K562 (cell line): ENCODE measurements around the gene C3orf80. TPM values are rescaled to one million over a fixed set of nuclear protein-coding genes. Genes with fewer than 3 reads are reported as not detected.

Experiments
- ATAC-seq: fragments of 200-7000 bp; cut with Tn5 transposase; 3 replicates; pipeline ENCODE4 v1.9.1; 2020; ENCODE audit warnings: moderate library complexity
- Bru-seq: library from RNA; stranded (reverse); fragments of 400-500 nt; gene quantifications from one replicate; lab custom pipeline; 2021; lab: Mats Ljungman, UMichigan
- BruChase-seq, 2 experiments: library from RNA; stranded (reverse); fragments of 400-500 nt; gene quantifications; one replicate each; lab custom pipeline; 2021; lab: Mats Ljungman, UMichigan
- BruUV-seq: library from RNA; stranded (reverse); fragments of 400-500 nt; replicated peaks from 2 replicates; lab custom pipeline; 2021; lab: Mats Ljungman, UMichigan
- CTCF ChIA-PET: fragments of 300-600 bp; formaldehyde crosslinking; extraction: SDS; loops from one replicate; lab custom pipeline; 2021; ENCODE audit warnings: low intra/inter-chr PET ratio; lab: Yijun Ruan, JAX
- POLR2A ChIA-PET: fragments of 300-600, 350-650 bp; sonication (Branson Sonifier 250); formaldehyde crosslinking; extraction: SDS; loops from one replicate; lab custom pipeline; 2021; ENCODE audit warnings: antibody characterized with exemption, inconsistent platforms; lab: Yijun Ruan, JAX
- DNase-seq, 4 experiments: peaks; one replicate each; pipeline versions ENCODE4 v3.0.0 to v3.0.0-alpha.2; 2011 to 2018; ENCODE audit warnings: low spot score in 3 of 4, mixed read lengths in 3 of 4; ENCODE audit errors: extremely low read depth in 1 of 4
- FAIRE-seq: peaks from 2 replicates; lab custom pipeline; 2011; peaks lifted over from hg19 to GRCh38; lab: Jason Lieb, UNC
- H2AFZ ChIP-seq: 2 replicates; pipeline ENCODE4 v1.6.0; 2011; ENCODE audit warnings: low read depth, low read length, control low read depth, inconsistent platforms
- H3K27ac ChIP-seq: fragments of 200-600 bp; 3 replicates; pipeline ENCODE4 v1.8.0; 2011; ENCODE audit warnings: low read depth, mild to moderate bottlenecking, control low read depth, inconsistent platforms, low read length, moderate library complexity, mixed read lengths; ENCODE audit errors: extremely low read depth
- H3K27me3 ChIP-seq, 2 experiments: fragments of 300-600 bp in 1 of 2; 2 replicates in 1 of 2; 3 replicates in 1 of 2; pipeline versions ENCODE4 v1.6.0 to v1.8.0; 2011; ENCODE audit warnings: inconsistent platforms in 2 of 2, low read length in 2 of 2, mild to moderate bottlenecking in 1 of 2, mixed read lengths in 1 of 2, moderate library complexity in 1 of 2; ENCODE audit not compliant: control insufficient read depth in 2 of 2, insufficient read depth in 2 of 2
- H3K36me3 ChIP-seq: fragments of 300-600 bp; 3 replicates; pipeline ENCODE4 v1.8.0; 2011; ENCODE audit warnings: mild to moderate bottlenecking, low read length, inconsistent platforms; ENCODE audit not compliant: control insufficient read depth, insufficient read depth
- H3K4me1 ChIP-seq, 2 experiments: fragments of 200-600 bp in 1 of 2; replicated peaks in 1 of 2; 2 replicates in 1 of 2; 3 replicates in 1 of 2; pipeline versions ENCODE4 v1.5.1 to v1.8.0; 2011; ENCODE audit warnings: inconsistent platforms in 2 of 2, low read length in 2 of 2, mild to moderate bottlenecking in 1 of 2, mixed read lengths in 1 of 2, moderate library complexity in 1 of 2; ENCODE audit not compliant: control insufficient read depth in 2 of 2, insufficient read depth in 2 of 2
- H3K4me2 ChIP-seq: 2 replicates; pipeline ENCODE4 v1.6.1; 2011; ENCODE audit warnings: low read length, control low read depth, inconsistent platforms, mixed read lengths; ENCODE audit not compliant: insufficient read depth
- H3K4me3 ChIP-seq: fragments of 200-600 bp; sonication (generic), shearing (Covaris generic); 2 replicates; pipeline ENCODE4 v1.5.1; 2016; ENCODE audit warnings: control low read depth, inconsistent platforms
- H3K79me2 ChIP-seq: fragments of 200-600 bp; 3 replicates; pipeline ENCODE4 v1.8.0; 2011; ENCODE audit warnings: low read length, inconsistent platforms; ENCODE audit not compliant: control insufficient read depth, insufficient read depth
- H3K9ac ChIP-seq, 2 experiments: 2 replicates each; pipeline versions ENCODE4 v1.6.0 to v1.6.1; 2011; ENCODE audit warnings: low read depth in 2 of 2, low read length in 2 of 2, control low read depth in 1 of 2, inconsistent platforms in 1 of 2, mild to moderate bottlenecking in 1 of 2, mixed read lengths in 1 of 2; ENCODE audit not compliant: insufficient read depth in 1 of 2
- H3K9me1 ChIP-seq: one replicate; pipeline ENCODE4 v1.6.0; 2011; ENCODE audit warnings: inconsistent platforms, mild to moderate bottlenecking, low read length, moderate library complexity; ENCODE audit not compliant: control insufficient read depth, insufficient read depth
- H3K9me3 ChIP-seq: replicated peaks from 2 replicates; pipeline ENCODE4 v1.5.1; 2011; ENCODE audit warnings: low read depth, low read length, inconsistent platforms; ENCODE audit not compliant: control insufficient read depth, insufficient read depth
- H4K20me1 ChIP-seq: replicated peaks from 2 replicates; pipeline ENCODE4 v1.6.1; 2011; ENCODE audit warnings: low read length, inconsistent platforms, mixed read lengths; ENCODE audit not compliant: control insufficient read depth, insufficient read depth
- ATF1 ChIP-seq, 2 experiments: fragments of 450-650 bp in 1 of 2; IDR thresholded peaks; 2 replicates each; pipeline ENCODE4 v1.6.1; 2016; ENCODE audit warnings: missing compliant biosample characterization in 1 of 2, missing genetic modification characterization in 1 of 2
- E2F1 ChIP-seq: sonication (generic); formaldehyde crosslinking; IDR thresholded peaks from 2 replicates; pipeline ENCODE4 v1.8.1; 2023; ENCODE audit warnings: mild to moderate bottlenecking, missing genetic modification reagents, moderate library complexity
- FOXK1 ChIP-seq: sonication (generic); formaldehyde crosslinking; IDR thresholded peaks from 2 replicates; pipeline ENCODE4 v1.8.0; 2022; ENCODE audit warnings: missing genetic modification reagents, mild to moderate bottlenecking, borderline replicate concordance
- MTA3 ChIP-seq: fragments of 450-650 bp; formaldehyde crosslinking; IDR thresholded peaks from 2 replicates; pipeline ENCODE4 v1.6.1; 2017; ENCODE audit warnings: mild to moderate bottlenecking, borderline replicate concordance
- NFXL1 ChIP-seq: fragments of 450-650 bp; formaldehyde crosslinking; IDR thresholded peaks from 2 replicates; pipeline ENCODE4 v1.4.0; 2021; ENCODE audit warnings: mild to moderate bottlenecking
- POLR2G ChIP-seq: fragments of 200-400 bp; formaldehyde crosslinking; IDR thresholded peaks from 2 replicates; pipeline ENCODE4 v1.6.1; 2017; ENCODE audit warnings: low read depth, mild to moderate bottlenecking, antibody characterized with exemption, low read length, moderate library complexity
- ZNF384 ChIP-seq: IDR thresholded peaks from 2 replicates; pipeline ENCODE4 v1.6.1; 2012; ENCODE audit warnings: low read depth, low read length, improper control_type of control experiment
- ZNF583 ChIP-seq: fragments of 250-450 bp; sonication (Bioruptor Pico); IDR thresholded peaks from 2 replicates; pipeline ENCODE4 v1.4.0; 2020
- WGBS: fragments of 100-300 bp; shearing (Covaris generic); methylation state at CpG from one replicate; pipeline ENCODE4 v1.1.6; 2016; ENCODE audit warnings: low coverage, mixed read lengths; ENCODE audit not compliant: insufficient coverage; ENCODE audit errors: missing lambda C conversion rate; 5-methylcytosine and 5-hydroxymethylcytosine counted together
- in situ Hi-C: fragments of 300-500 bp; cut with MboI; formaldehyde crosslinking; loops from 4 replicates; pipeline ENCODE4 v1.15.0; 2018; ENCODE audit warnings: inconsistent platforms, mixed read lengths
- intact Hi-C: fragments of 100-400 bp; cut with micrococcal nuclease; formaldehyde crosslinking; loops from 2 replicates; pipeline ENCODE4 v1.14.2; 2022
- long read RNA-seq, 3 experiments: library from polyadenylated mRNA in 2 of 3; library from RNA in 1 of 3; unstranded in 2 of 3; stranded (forward) in 1 of 3; transcript quantifications; one replicate each; pipeline ENCODE4 v2.0.0, GENCODE V29; 2019 to 2022
- polyA minus RNA-seq, 3 experiments: library from RNA; depleted of rRNA, polyadenylated mRNA; stranded (reverse); fragments of >200 nt; gene quantifications; 2 replicates each; pipeline ENCODE4 v1.2.3, GENCODE V29; 2011
- polyA plus RNA-seq, 8 experiments: library from polyadenylated mRNA; depleted of rRNA in 4 of 8; stranded (reverse) in 5 of 8; unstranded in 3 of 8; fragments of >200 nt; fragmentation: Nextera tagmentation in 2 of 8; fragmentation: Illumina TruSeq in 1 of 8; extraction: Ambion mirVana in 2 of 8; extraction: Trizol in 1 of 8; gene quantifications; 2 replicates each; pipeline versions ENCODE4 v1.2.1 to v1.2.3, GENCODE V29; 2011 to 2014; ENCODE audit warnings: inconsistent platforms in 1 of 8, missing spikeins in 1 of 8
- total RNA-seq, 7 experiments: library from RNA; depleted of rRNA in 6 of 7; stranded (reverse); fragments of >200 nt in 6 of 7; fragmentation: Illumina TruSeq in 2 of 7; extraction: Trizol in 2 of 7; gene quantifications; 2 replicates each; pipeline versions ENCODE4 v1.2.1 to v1.2.3, GENCODE V29; 2011 to 2021; ENCODE audit warnings: low replicate concordance in 1 of 7
- TF ChIP-seq, protein P1 (sequence below): sonication (generic); formaldehyde crosslinking; IDR thresholded peaks from 2 replicates; pipeline ENCODE4 v1.8.1; 2022; ENCODE audit warnings: missing genetic modification reagents
- TF ChIP-seq, protein P2 (sequence below): sonication (generic); formaldehyde crosslinking; IDR thresholded peaks from 2 replicates; pipeline ENCODE4 v1.8.1; 2023; ENCODE audit warnings: mild to moderate bottlenecking, missing genetic modification reagents

Gene C3orf80
- 0.09 TPM in 1 of 2 replicates, not detected in the other for total RNA-seq (2011; cell fraction: chromatin; rRNA removed; ENCODE audit: low replicate concordance)
- total RNA-seq (2011; cell fraction: nucleolus; rRNA removed), result 0.26 TPM in 1 of 2 replicates, not detected in the other
- total RNA-seq (2011; cell fraction: nucleoplasm; rRNA removed), result 0.15 TPM in 1 of 2 replicates, not detected in the other
- total RNA-seq (2014; rRNA removed) (0.14 and 0.33 TPM in 2 replicates), total RNA-seq (2014; rRNA removed; fragmentation: Illumina TruSeq; extraction: Trizol) (0.07 and 0.13 TPM in 2 replicates), total RNA-seq (2015; rRNA removed; fragmentation: Illumina TruSeq; extraction: Trizol) (0.08 and 0.11 TPM in 2 replicates), total RNA-seq (2021) (0.60 and 0.75 TPM in 2 replicates), polyA plus RNA-seq (2011; rRNA removed) (0.07 and 0.16 TPM in 2 replicates), polyA plus RNA-seq (2014; fragmentation: Illumina TruSeq; extraction: Trizol) (0.06 and 0.18 TPM in 2 replicates), polyA plus RNA-seq (2014; fragmentation: Nextera tagmentation; extraction: Ambion mirVana) (under 1 TPM; 0.03 to 0.04 TPM), polyA plus RNA-seq (2014; rRNA removed) (0.16 and 0.31 TPM in 2 replicates), polyA minus RNA-seq (2011; rRNA and poly(A)+ RNA removed) (0.06 TPM in 1 of 2 replicates, not detected in the other), Bru-seq, nascent RNA (percentile 31 among the genes with signal in this experiment), BruChase-seq, experiment 1, labeled RNA remaining after a 2-hour chase (percentile 38 among the genes with signal in this experiment), BruChase-seq, experiment 2, labeled RNA remaining after a 6-hour chase (percentile 38 among the genes with signal in this experiment)
- 0.06 and 0.10 TPM in 2 replicates for polyA plus RNA-seq (2011; cell fraction: cytosol; rRNA removed)
- 0.10 and 0.14 TPM in 2 replicates for polyA plus RNA-seq (2011; cell fraction: nucleus; rRNA removed)
- 0.20 and 0.71 TPM in 2 replicates for polyA plus RNA-seq (2012)
- not detected in 2 replicates for polyA minus RNA-seq (2011; cell fraction: cytosol; rRNA and poly(A)+ RNA removed)
- polyA minus RNA-seq (2011; cell fraction: nucleus; rRNA and poly(A)+ RNA removed), result 0.22 and 0.27 TPM in 2 replicates
- long read RNA-seq, experiment 1, partial matches to known transcripts, result 0 of 3 reads
- long read RNA-seq, experiment 1, other reads (novel, unspliced or antisense), result 0 of 3 reads
- long read RNA-seq, experiment 2, result 0 reads
- long read RNA-seq, experiment 3, result 0 reads

- intact Hi-C loops (loop anchor here (5.0 kb wide), 1 partner anchor 177 kb away; no protein-coding TSS in a partner anchor), in situ Hi-C loops (no loop called here)
- peak within 1 kb of the TSS; percentile 31 to 90; a peak in 3 of 4 replicates for H3K9ac ChIP-seq
- H3K4me1 ChIP-seq, result peaks cover 0 to 21% of the 10 kb centered on the region in 2 experiments; a peak in 2 of 5 replicates
- H3K9me3 ChIP-seq, result no peaks in the 10 kb centered on the region
- peak within 1 kb of the TSS; percentile 87 for H2AFZ ChIP-seq
- no TSS peak for BruUV-seq
- 1% methylated on average over 44 of the region's 104 CpGs for WGBS
- CTCF ChIA-PET, result no interaction called here
- ATAC-seq (peak; percentile 96), FAIRE-seq (no peak), DNase-seq (peak; percentile 56 to 74 (median 64))
- POLR2A ChIA-PET, result interaction anchor here (0.6 to 1.3 kb wide), 2 partner anchors 9 to 27 kb away, joined by 3 to 4 read pairs; no protein-coding TSS in a partner anchor
- H3K27me3 ChIP-seq, result peaks cover 8 to 29% of the 10 kb centered on the region in 2 experiments
- H4K20me1 ChIP-seq, result no peaks in the 10 kb centered on the region
- no peaks in the 10 kb centered on the region for H3K79me2 ChIP-seq
- H3K9me1 ChIP-seq, result no peaks in the 10 kb centered on the region
- H3K4me2 ChIP-seq, result peak within 1 kb of the TSS; percentile 81
- no peak within 1 kb of the TSS for H3K27ac ChIP-seq
- peak within 1 kb of the TSS; percentile 51 for H3K4me3 ChIP-seq
- H3K36me3 ChIP-seq, result no peaks in the 10 kb centered on the region
- TF ChIP-seq ZNF583 (CRISPR knock-in tag) (no peak), MTA3 (peak; percentile 80; the same call in 1 of the 2 replicates), NFXL1 (CRISPR knock-in tag) (no peak), FOXK1 (no peak), ZNF384 (no peak), ATF1 (CRISPR knock-in tag; IDR thresholded peaks at IDR 0.05) (no peak), ATF1 (tag; IDR thresholded peaks at IDR 0.05) (peak; percentile 58), POLR2G (peak; percentile 82), E2F1 (CRISPR knock-in tag) (peak; percentile 63; the same call in 1 of the 2 replicates)
- TF ChIP-seq, protein P1, sequence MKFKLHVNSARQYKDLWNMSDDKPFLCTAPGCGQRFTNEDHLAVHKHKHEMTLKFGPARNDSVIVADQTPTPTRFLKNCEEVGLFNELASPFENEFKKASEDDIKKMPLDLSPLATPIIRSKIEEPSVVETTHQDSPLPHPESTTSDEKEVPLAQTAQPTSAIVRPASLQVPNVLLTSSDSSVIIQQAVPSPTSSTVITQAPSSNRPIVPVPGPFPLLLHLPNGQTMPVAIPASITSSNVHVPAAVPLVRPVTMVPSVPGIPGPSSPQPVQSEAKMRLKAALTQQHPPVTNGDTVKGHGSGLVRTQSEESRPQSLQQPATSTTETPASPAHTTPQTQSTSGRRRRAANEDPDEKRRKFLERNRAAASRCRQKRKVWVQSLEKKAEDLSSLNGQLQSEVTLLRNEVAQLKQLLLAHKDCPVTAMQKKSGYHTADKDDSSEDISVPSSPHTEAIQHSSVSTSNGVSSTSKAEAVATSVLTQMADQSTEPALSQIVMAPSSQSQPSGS (CRISPR knock-in tag), result no peak
- TF ChIP-seq, protein P2, sequence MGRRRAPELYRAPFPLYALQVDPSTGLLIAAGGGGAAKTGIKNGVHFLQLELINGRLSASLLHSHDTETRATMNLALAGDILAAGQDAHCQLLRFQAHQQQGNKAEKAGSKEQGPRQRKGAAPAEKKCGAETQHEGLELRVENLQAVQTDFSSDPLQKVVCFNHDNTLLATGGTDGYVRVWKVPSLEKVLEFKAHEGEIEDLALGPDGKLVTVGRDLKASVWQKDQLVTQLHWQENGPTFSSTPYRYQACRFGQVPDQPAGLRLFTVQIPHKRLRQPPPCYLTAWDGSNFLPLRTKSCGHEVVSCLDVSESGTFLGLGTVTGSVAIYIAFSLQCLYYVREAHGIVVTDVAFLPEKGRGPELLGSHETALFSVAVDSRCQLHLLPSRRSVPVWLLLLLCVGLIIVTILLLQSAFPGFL (CRISPR knock-in tag), result no peak
Measured at GRCh38 chr3:160225176-160226025, at the start of gene C3orf80. Gene C3orf80, plus strand, starts transcription at chr3:160225422. Its CDS starts 214 bp downstream, at chr3:160225636.
